ENCODE measurements around the gene IGF2BP3.

- TF ChIP-seq EZH2 (IDR thresholded peaks at IDR 0.05; ENCODE audit: low read length), result no peak
- TF ChIP-seq, protein P1, sequence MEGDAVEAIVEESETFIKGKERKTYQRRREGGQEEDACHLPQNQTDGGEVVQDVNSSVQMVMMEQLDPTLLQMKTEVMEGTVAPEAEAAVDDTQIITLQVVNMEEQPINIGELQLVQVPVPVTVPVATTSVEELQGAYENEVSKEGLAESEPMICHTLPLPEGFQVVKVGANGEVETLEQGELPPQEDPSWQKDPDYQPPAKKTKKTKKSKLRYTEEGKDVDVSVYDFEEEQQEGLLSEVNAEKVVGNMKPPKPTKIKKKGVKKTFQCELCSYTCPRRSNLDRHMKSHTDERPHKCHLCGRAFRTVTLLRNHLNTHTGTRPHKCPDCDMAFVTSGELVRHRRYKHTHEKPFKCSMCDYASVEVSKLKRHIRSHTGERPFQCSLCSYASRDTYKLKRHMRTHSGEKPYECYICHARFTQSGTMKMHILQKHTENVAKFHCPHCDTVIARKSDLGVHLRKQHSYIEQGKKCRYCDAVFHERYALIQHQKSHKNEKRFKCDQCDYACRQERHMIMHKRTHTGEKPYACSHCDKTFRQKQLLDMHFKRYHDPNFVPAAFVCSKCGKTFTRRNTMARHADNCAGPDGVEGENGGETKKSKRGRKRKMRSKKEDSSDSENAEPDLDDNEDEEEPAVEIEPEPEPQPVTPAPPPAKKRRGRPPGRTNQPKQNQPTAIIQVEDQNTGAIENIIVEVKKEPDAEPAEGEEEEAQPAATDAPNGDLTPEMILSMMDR (optimal IDR thresholded peaks at IDR 0.05 in 1 of 3, IDR thresholded peaks at IDR 0.05 in 1 of 3, conservative IDR thresholded peaks at IDR 0.05 in 1 of 3; ENCODE audit: extremely low read depth in 1 of 3, insufficient read depth in 2 of 3, low read length in 3 of 3), result no peak
These were observed 194.4 kb downstream of the IGF2BP3 start for GRCh38 chr7:23275912-23276311.

Data from keratinocyte (primary cell).